Measurements from ENCODE around the gene GLYAT.

Gene GLYAT

DNA sequence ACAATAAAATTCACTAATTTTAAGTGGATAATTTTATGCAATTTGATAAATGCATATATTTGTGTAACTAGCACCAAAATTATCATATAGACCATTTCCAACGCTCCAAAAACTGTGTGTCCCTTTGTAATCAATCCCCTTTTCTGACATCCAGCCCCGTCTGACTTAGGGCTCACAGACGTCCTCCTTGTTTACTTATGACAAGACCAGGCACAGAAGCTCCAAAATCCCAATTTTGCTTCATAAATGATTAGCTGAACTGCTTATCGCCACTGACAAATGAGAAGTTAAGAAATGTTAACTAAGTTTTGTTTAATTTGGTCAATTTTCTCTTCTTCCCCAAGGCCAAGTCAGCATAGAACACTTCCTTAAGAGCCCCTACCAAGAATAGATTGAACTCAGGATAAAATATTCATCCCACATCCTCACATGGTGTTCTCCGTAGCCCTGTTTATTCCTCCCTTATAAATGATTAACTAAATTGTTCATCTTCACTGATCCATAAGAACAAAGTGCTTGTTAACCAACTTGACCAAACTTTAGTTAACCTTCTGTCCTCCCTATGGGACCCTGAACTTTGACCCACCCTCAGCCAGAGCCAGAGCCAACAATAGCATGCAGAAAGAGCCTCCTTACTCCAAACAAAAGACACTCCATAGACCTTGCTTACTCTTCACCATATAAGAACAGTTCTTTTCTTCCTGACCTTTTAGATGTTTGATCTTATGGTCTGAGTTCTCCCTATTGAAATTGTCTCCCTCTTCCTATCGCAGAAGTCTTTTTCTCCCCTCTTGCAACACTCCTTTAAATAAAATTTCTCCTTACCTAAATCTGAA, 30.8 kb upstream of the GLYAT start (continued):
- TF ChIP-seq, protein P1, sequence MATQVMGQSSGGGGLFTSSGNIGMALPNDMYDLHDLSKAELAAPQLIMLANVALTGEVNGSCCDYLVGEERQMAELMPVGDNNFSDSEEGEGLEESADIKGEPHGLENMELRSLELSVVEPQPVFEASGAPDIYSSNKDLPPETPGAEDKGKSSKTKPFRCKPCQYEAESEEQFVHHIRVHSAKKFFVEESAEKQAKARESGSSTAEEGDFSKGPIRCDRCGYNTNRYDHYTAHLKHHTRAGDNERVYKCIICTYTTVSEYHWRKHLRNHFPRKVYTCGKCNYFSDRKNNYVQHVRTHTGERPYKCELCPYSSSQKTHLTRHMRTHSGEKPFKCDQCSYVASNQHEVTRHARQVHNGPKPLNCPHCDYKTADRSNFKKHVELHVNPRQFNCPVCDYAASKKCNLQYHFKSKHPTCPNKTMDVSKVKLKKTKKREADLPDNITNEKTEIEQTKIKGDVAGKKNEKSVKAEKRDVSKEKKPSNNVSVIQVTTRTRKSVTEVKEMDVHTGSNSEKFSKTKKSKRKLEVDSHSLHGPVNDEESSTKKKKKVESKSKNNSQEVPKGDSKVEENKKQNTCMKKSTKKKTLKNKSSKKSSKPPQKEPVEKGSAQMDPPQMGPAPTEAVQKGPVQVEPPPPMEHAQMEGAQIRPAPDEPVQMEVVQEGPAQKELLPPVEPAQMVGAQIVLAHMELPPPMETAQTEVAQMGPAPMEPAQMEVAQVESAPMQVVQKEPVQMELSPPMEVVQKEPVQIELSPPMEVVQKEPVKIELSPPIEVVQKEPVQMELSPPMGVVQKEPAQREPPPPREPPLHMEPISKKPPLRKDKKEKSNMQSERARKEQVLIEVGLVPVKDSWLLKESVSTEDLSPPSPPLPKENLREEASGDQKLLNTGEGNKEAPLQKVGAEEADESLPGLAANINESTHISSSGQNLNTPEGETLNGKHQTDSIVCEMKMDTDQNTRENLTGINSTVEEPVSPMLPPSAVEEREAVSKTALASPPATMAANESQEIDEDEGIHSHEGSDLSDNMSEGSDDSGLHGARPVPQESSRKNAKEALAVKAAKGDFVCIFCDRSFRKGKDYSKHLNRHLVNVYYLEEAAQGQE (tag by site-specific recombination; IDR thresholded peaks at IDR 0.05), result no peak
- TF ChIP-seq ZNF239 (tag by site-specific recombination; IDR thresholded peaks at IDR 0.05), result no peak

DNA sequence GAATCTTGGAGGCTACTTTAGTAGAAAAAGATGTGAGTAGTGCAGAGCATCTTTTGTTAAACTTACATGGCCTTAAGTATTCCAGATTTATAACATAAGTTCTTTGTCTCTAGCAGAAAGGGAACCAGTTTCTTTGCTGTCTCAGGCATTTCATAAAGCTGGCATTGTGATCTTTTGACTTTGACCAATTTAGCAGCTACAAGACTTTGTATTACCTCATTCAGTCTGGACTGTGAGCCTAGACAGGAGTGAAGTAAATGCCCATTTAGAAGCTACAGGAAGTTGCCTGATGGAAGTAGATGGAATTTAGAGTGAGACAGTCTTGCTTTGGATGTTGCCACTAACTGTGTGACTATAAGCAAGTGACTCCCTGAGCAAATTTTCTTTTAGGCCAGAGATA, 25.7 kb upstream of the GLYAT start:
- TF ChIP-seq ZNF23 (tag by site-specific recombination; IDR thresholded peaks at IDR 0.05; ENCODE audit: borderline replicate concordance), result no peak
- TF ChIP-seq SP2 (tag by site-specific recombination; IDR thresholded peaks at IDR 0.05), result no peak
- TF ChIP-seq ZNF16 (tag by site-specific recombination; IDR thresholded peaks at IDR 0.05; ENCODE audit: low read depth), result no peak
- TF ChIP-seq ZNF514 (tag by site-specific recombination; IDR thresholded peaks at IDR 0.05), result no peak
- no peak for TF ChIP-seq ZSCAN30 (tag by site-specific recombination; IDR thresholded peaks at IDR 0.05)
- TF ChIP-seq GLI4 (tag by site-specific recombination; IDR thresholded peaks at IDR 0.05), result no peak
- no peak for TF ChIP-seq ZNF707 (tag by site-specific recombination; IDR thresholded peaks at IDR 0.05)
- no peak for TF ChIP-seq KLF7 (tag by site-specific recombination; IDR thresholded peaks at IDR 0.05; ENCODE audit: borderline replicate concordance)
- TF ChIP-seq ZNF621 (tag by site-specific recombination; IDR thresholded peaks at IDR 0.05), result no peak
- Histone ChIP-seq H3K4me3 (ENCODE audit: low read depth, low read length) (no peak overlapping the region), H3K4me1 (ENCODE audit: control insufficient read depth, insufficient read depth, low read length) (no peaks in the 10 kb centered on the region), H3K36me3 (ENCODE audit: control insufficient read depth in 2 of 2, insufficient read depth in 1 of 2, low read length in 2 of 2) (no peaks in the 10 kb centered on the region), H3K27ac (ENCODE audit: extremely low read depth, low read depth, low read length) (no peak overlapping the region), H3K9me3 (ENCODE audit: control insufficient read depth, insufficient read depth, low read depth, low read length) (no peaks in the 10 kb centered on the region)
- CTCF ChIA-PET, result no interaction called here
- POLR2A ChIA-PET, result no interaction called here

DNA sequence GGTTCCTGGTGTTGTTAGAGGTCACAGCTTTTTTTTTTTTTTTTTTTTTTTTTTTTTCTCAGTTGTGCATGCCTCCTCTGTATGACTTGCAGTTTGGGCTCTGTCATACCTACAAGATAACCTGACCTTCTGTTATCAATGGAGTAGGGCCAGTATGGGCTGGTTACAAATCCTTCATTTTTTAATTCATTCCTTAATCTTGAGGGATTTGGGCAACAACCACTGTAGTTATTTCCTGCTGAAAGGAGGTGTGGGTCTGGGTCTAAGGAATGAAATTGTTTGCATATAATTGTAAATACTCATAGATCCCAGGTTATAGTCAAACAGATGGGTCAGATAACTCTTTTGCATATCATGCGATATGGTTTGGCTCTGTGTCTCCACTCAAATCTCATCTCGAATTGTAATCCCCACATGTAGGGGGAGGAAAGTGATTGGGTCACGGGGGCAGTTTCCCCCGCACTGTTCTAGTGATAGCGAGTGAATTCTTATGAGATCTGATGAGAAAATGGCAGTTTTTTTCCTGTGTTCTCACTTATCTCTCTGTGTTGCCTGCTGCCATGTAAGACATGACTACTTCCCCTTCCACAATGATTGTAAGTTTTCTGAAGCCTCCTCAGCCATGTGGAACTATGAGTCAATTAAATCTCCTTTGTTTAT, 14.1 kb upstream of the GLYAT start:
- Histone ChIP-seq H3K27ac (ENCODE audit: extremely low read depth, low read depth, low read length) (no peak overlapping the region), H3K4me1 (ENCODE audit: control insufficient read depth, insufficient read depth, low read length) (no peaks in the 10 kb centered on the region), H3K36me3 (ENCODE audit: control insufficient read depth in 2 of 2, insufficient read depth in 1 of 2, low read length in 2 of 2) (no peaks in the 10 kb centered on the region), H3K4me3 (ENCODE audit: low read depth, low read length) (no peak overlapping the region), H3K9me3 (ENCODE audit: control insufficient read depth, insufficient read depth, low read depth, low read length) (no peaks in the 10 kb centered on the region)
- TF ChIP-seq ZNF544 (tag by site-specific recombination; IDR thresholded peaks at IDR 0.05) (no peak), ZNF76 (tag by site-specific recombination; IDR thresholded peaks at IDR 0.05; ENCODE audit: borderline replicate concordance, low read depth) (no peak), ZNF792 (tag by site-specific recombination; IDR thresholded peaks at IDR 0.05) (no peak), ZNF221 (tag by site-specific recombination; IDR thresholded peaks at IDR 0.05; ENCODE audit: borderline replicate concordance) (no peak), ZSCAN5A (tag by site-specific recombination; IDR thresholded peaks at IDR 0.05) (no peak), PATZ1 (tag by site-specific recombination; IDR thresholded peaks at IDR 0.05) (no peak), ZNF223 (tag by site-specific recombination; IDR thresholded peaks at IDR 0.05) (no peak), ZIC2 (tag by site-specific recombination; IDR thresholded peaks at IDR 0.05) (no peak)
- TF ChIP-seq, protein P2, sequence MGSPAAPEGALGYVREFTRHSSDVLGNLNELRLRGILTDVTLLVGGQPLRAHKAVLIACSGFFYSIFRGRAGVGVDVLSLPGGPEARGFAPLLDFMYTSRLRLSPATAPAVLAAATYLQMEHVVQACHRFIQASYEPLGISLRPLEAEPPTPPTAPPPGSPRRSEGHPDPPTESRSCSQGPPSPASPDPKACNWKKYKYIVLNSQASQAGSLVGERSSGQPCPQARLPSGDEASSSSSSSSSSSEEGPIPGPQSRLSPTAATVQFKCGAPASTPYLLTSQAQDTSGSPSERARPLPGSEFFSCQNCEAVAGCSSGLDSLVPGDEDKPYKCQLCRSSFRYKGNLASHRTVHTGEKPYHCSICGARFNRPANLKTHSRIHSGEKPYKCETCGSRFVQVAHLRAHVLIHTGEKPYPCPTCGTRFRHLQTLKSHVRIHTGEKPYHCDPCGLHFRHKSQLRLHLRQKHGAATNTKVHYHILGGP (tag by site-specific recombination; IDR thresholded peaks at IDR 0.05), result no peak
- POLR2A ChIA-PET, result no interaction called here
- CTCF ChIA-PET, result no interaction called here
